Mesendoderm (in vitro differentiated cells): Measurements from ENCODE around the gene IQCH. TPM values are rescaled to one million over a fixed set of nuclear protein-coding genes. Genes with fewer than 3 reads are reported as not detected.

Source experiments
- DNase-seq: peaks from one replicate; pipeline ENCODE4 v3.0.0; 2013
- H2AK5ac ChIP-seq: 2 replicates; pipeline ENCODE4 v1.6.1; 2013; ENCODE audit warnings: low read length, inconsistent platforms
- H2BK120ac ChIP-seq: 2 replicates; pipeline ENCODE4 v1.6.1; 2013; ENCODE audit warnings: low read depth, mild to moderate bottlenecking, low read length, moderate library complexity, mixed read lengths
- H2BK15ac ChIP-seq: replicated peaks from 2 replicates; pipeline ENCODE4 v1.6.1; 2013; ENCODE audit warnings: low read depth, mild to moderate bottlenecking, moderate library complexity
- H2BK5ac ChIP-seq: 2 replicates; pipeline ENCODE4 v1.6.1; 2013; ENCODE audit warnings: low read length, inconsistent platforms
- H3K18ac ChIP-seq: 2 replicates; pipeline ENCODE4 v1.6.1; 2013; ENCODE audit warnings: mild to moderate bottlenecking, low read length, mixed read lengths
- H3K23ac ChIP-seq: one replicate; pipeline ENCODE4 v1.6.1; 2013; ENCODE audit warnings: low read length
- H3K27ac ChIP-seq: 2 replicates; pipeline ENCODE4 v1.5.1; 2013; ENCODE audit warnings: low read depth, mild to moderate bottlenecking, inconsistent platforms, low read length, moderate library complexity
- H3K27me3 ChIP-seq: 2 replicates; pipeline ENCODE4 v1.6.1; 2013; ENCODE audit warnings: low read length, control low read depth, mild to moderate bottlenecking, inconsistent platforms; ENCODE audit not compliant: insufficient read depth, poor library complexity
- H3K36me3 ChIP-seq: 2 replicates; pipeline ENCODE4 v1.6.1; 2013; ENCODE audit warnings: low read length, inconsistent platforms; ENCODE audit not compliant: control insufficient read depth, insufficient read depth
- H3K4ac ChIP-seq: one replicate; pipeline ENCODE4 v1.6.1; 2013; ENCODE audit warnings: low read depth, mild to moderate bottlenecking, low read length, moderate library complexity
- H3K4me1 ChIP-seq: 2 replicates; pipeline ENCODE4 v1.6.1; 2013; ENCODE audit warnings: low read depth, low read length, inconsistent platforms; ENCODE audit not compliant: control insufficient read depth
- H3K4me2 ChIP-seq: 2 replicates; pipeline ENCODE4 v1.6.1; 2013; ENCODE audit warnings: low read length
- H3K4me3 ChIP-seq: 2 replicates; pipeline ENCODE4 v1.5.1; 2013; ENCODE audit warnings: mild to moderate bottlenecking, low read length
- H3K56ac ChIP-seq: one replicate; pipeline ENCODE4 v1.6.1; 2013; ENCODE audit warnings: low read length
- H3K79me1 ChIP-seq: 2 replicates; pipeline ENCODE4 v1.6.1; 2013; ENCODE audit warnings: low read length, inconsistent platforms
- H3K79me2 ChIP-seq: 2 replicates; pipeline ENCODE4 v1.6.1; 2013; ENCODE audit warnings: mild to moderate bottlenecking, low read length; ENCODE audit not compliant: control insufficient read depth, insufficient read depth
- H3K9ac ChIP-seq: 2 replicates; pipeline ENCODE4 v1.6.1; 2013; ENCODE audit warnings: low read length, inconsistent platforms
- H4K5ac ChIP-seq: one replicate; pipeline ENCODE4 v1.6.1; 2013; ENCODE audit warnings: low read length
- H4K8ac ChIP-seq: one replicate; pipeline ENCODE4 v1.6.1; 2013; ENCODE audit warnings: low read depth, mild to moderate bottlenecking, control low read depth, low read length, moderate library complexity
- WGBS: extraction: QIAGEN DNeasy Blood & Tissue Kit; methylation state at CpG from one replicate; pipeline ENCODE4 v1.1.7; 2013; ENCODE audit warnings: low lambda C conversion rate, missing lambda C conversion rate; ENCODE audit not compliant: insufficient coverage; ENCODE audit errors: extremely low coverage; 5-methylcytosine and 5-hydroxymethylcytosine counted together
- polyA plus RNA-seq, 2 experiments: library from polyadenylated mRNA; stranded (reverse); fragments of 200-250 nt; gene quantifications; one replicate each; pipeline ENCODE4 v1.2.3, GENCODE V29; 2013

IQCH gene
- 0.48 TPM for polyA plus RNA-seq (2013, experiment 1 of 2)
- polyA plus RNA-seq (2013, experiment 2 of 2): 0.50 TPM

GRCh38 chr15:67254238-67255175 is at the start of gene IQCH, which contains the start of gene AAGAB:
TSS of gene IQCH (plus strand) at chr15:67254786. CDS start at chr15:67254897, 111 bp downstream.
TSS of gene AAGAB (minus strand) at chr15:67254661. CDS start at chr15:67254631, 30 bp downstream.
- H3K79me1 ChIP-seq: peaks cover 6% of the 10 kb centered on the region
- H3K27me3 ChIP-seq: no peaks in the 10 kb centered on the region
- H2BK15ac ChIP-seq: no peak within 1 kb of the TSS
- peak within 1 kb of the TSS; percentile 75 for H3K4ac ChIP-seq
- H4K8ac ChIP-seq: peak within 1 kb of the TSS; percentile 87
- H3K79me2 ChIP-seq: peaks cover 13% of the 10 kb centered on the region
- peak; percentile 99 for DNase-seq
- H3K4me3 ChIP-seq: peak within 1 kb of the TSS; percentile 98
- no peaks in the 10 kb centered on the region for H3K4me1 ChIP-seq
- H3K4me2 ChIP-seq: peak within 1 kb of the TSS; percentile 92
- H2AK5ac ChIP-seq: no peak within 1 kb of the TSS
- H3K9ac ChIP-seq: peak within 1 kb of the TSS; percentile 95
- no peak within 1 kb of the TSS for H2BK120ac ChIP-seq
- WGBS: no CpG with 5 or more reads among the region's 76 CpGs
- H2BK5ac ChIP-seq: no peak within 1 kb of the TSS
- no peak within 1 kb of the TSS for H3K23ac ChIP-seq
- no peak within 1 kb of the TSS for H4K5ac ChIP-seq
- H3K27ac ChIP-seq: peak within 1 kb of the TSS; percentile 95
- H3K56ac ChIP-seq: peak within 1 kb of the TSS; percentile 98
- H3K36me3 ChIP-seq: no peaks in the 10 kb centered on the region
- H3K18ac ChIP-seq: peak within 1 kb of the TSS; percentile 77

GRCh38 chr15:67207555-67208207 is 46.9 kb upstream of the IQCH start:
- Histone ChIP-seq H3K4ac (no peak overlapping the region), H3K36me3 (peaks cover 2% of the 10 kb centered on the region), H2BK5ac (no peak overlapping the region), H4K8ac (no peak overlapping the region), H3K18ac (no peak overlapping the region), H2BK15ac (no peak overlapping the region), H3K79me2 (no peaks in the 10 kb centered on the region), H3K56ac (no peak overlapping the region), H3K4me3 (no peak overlapping the region), H3K4me1 (no peaks in the 10 kb centered on the region), H3K23ac (no peak overlapping the region), H3K27ac (no peak overlapping the region), H2BK120ac (no peak overlapping the region), H4K5ac (no peak overlapping the region), H3K79me1 (no peaks in the 10 kb centered on the region), H3K4me2 (no peak overlapping the region), H3K27me3 (no peaks in the 10 kb centered on the region), H2AK5ac (no peak overlapping the region), H3K9ac (no peak overlapping the region)
- WGBS: no CpG with 5 or more reads among the region's 3 CpGs
- DNase-seq: no peak

- no peak overlapping the region for H3K56ac ChIP-seq
- no peak overlapping the region for H3K18ac ChIP-seq
- H2BK5ac ChIP-seq: no peak overlapping the region
- no peak overlapping the region for H3K4ac ChIP-seq
- H3K79me1 ChIP-seq: no peaks in the 10 kb centered on the region
- no peaks in the 10 kb centered on the region for H3K27me3 ChIP-seq
- H3K36me3 ChIP-seq: peaks cover 2% of the 10 kb centered on the region
- H3K23ac ChIP-seq: no peak overlapping the region
- no peak overlapping the region for H2BK15ac ChIP-seq
- H3K79me2 ChIP-seq: no peaks in the 10 kb centered on the region
- WGBS: no CpG with 5 or more reads among the region's 2 CpGs
- DNase-seq: no peak
- no peak overlapping the region for H2BK120ac ChIP-seq
- H3K4me3 ChIP-seq: no peak overlapping the region
- H3K27ac ChIP-seq: no peak overlapping the region
- H2AK5ac ChIP-seq: no peak overlapping the region
- H3K4me1 ChIP-seq: no peaks in the 10 kb centered on the region
- no peak overlapping the region for H4K5ac ChIP-seq
- no peak overlapping the region for H3K4me2 ChIP-seq
- H4K8ac ChIP-seq: no peak overlapping the region
- H3K9ac ChIP-seq: no peak overlapping the region
Observed at GRCh38 chr15:67208396-67208795, 46.2 kb upstream of the IQCH start.

GRCh38 chr15:67210555-67211168 is 43.9 kb upstream of the IQCH start:
- no peak overlapping the region for H3K18ac ChIP-seq
- H3K56ac ChIP-seq: no peak overlapping the region
- H4K5ac ChIP-seq: no peak overlapping the region
- H3K4me1 ChIP-seq: no peaks in the 10 kb centered on the region
- no peak overlapping the region for H2BK120ac ChIP-seq
- no peaks in the 10 kb centered on the region for H3K36me3 ChIP-seq
- H2BK5ac ChIP-seq: no peak overlapping the region
- no peak overlapping the region for H3K9ac ChIP-seq
- H2AK5ac ChIP-seq: no peak overlapping the region
- H2BK15ac ChIP-seq: no peak overlapping the region
- no peak overlapping the region for H3K4ac ChIP-seq
- H3K79me1 ChIP-seq: peaks cover 2% of the 10 kb centered on the region
- no peak overlapping the region for H3K23ac ChIP-seq
- no peaks in the 10 kb centered on the region for H3K27me3 ChIP-seq
- H3K79me2 ChIP-seq: no peaks in the 10 kb centered on the region
- H3K4me3 ChIP-seq: no peak overlapping the region
- DNase-seq: no peak
- 100% methylated on average over 1 of the region's 5 CpGs for whole genome bisulfite sequencing
- no peak overlapping the region for H3K27ac ChIP-seq
- no peak overlapping the region for H4K8ac ChIP-seq
- no peak overlapping the region for H3K4me2 ChIP-seq

GRCh38 chr15:67212684-67213367 is 41.8 kb upstream of the IQCH start:
- H3K4me3 ChIP-seq: no peak overlapping the region
- no peak overlapping the region for H3K23ac ChIP-seq
- H3K18ac ChIP-seq: no peak overlapping the region
- no peak overlapping the region for H2BK120ac ChIP-seq
- H3K79me2 ChIP-seq: no peaks in the 10 kb centered on the region
- H4K5ac ChIP-seq: no peak overlapping the region
- no CpG with 5 or more reads among the region's 4 CpGs for WGBS
- H3K4me1 ChIP-seq: no peaks in the 10 kb centered on the region
- H3K4me2 ChIP-seq: no peak overlapping the region
- H3K9ac ChIP-seq: no peak overlapping the region
- H2AK5ac ChIP-seq: no peak overlapping the region
- H3K27me3 ChIP-seq: no peaks in the 10 kb centered on the region
- H3K36me3 ChIP-seq: no peaks in the 10 kb centered on the region
- H3K56ac ChIP-seq: no peak overlapping the region
- H3K79me1 ChIP-seq: peaks cover 2% of the 10 kb centered on the region
- no peak overlapping the region for H2BK5ac ChIP-seq
- H3K27ac ChIP-seq: no peak overlapping the region
- no peak overlapping the region for H4K8ac ChIP-seq
- H2BK15ac ChIP-seq: no peak overlapping the region
- DNase-seq: no peak
- H3K4ac ChIP-seq: no peak overlapping the region
